Measurements from ENCODE around the gene C1QTNF12.

C1QTNF12 gene

GRCh38 chr1:1239614-1240347 is 6.7 kb downstream of the C1QTNF12 start:
- no peak for DNase-seq

- DNase-seq = no peak
Observed at GRCh38 chr1:1239227-1239613, 7.3 kb downstream of the C1QTNF12 start.

- no peak for DNase-seq
Observed at GRCh38 chr1:1238702-1239178, 7.8 kb downstream of the C1QTNF12 start.

DNA sequence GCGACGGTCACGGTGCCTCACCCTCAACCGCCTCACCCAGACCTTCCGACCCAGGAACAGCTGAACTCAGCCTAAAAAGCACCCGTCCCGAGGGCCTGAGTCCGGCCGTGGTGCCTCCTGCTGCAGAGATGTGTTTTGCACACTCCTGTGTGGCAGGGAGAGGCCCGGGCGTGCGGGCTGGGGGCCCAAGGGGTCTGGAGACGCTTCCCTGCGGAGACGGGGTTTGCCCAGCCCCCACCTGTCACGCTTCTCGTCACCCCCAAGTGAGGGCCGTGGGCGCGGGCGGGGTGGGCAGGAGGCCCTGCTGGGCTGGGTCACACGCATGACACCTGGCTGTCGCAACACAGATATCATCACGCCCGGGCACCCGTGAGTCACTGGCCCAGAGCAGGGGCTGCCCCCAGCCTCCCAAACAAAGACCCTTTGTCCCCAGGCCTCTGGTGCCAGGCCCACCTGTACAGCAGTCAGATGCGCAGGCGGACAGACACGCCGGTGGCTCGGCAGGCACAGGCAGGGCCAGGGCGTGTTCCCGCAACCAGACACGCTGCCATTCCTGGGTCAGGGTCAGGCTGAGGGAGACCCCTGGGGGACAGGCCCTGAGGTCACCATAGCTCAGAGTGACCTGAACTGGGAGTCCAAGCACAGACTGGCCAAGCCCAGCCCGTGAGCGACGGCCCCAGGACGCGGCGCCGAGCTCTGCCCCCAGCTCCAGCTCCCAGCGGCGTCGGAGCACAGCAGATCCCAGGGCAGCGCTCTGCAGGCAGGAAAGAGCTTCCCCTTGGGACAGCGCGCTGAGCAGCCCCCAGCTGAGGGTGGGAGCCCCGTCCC is 8.4 kb downstream of the C1QTNF12 start:
- no peak for DNase-seq

- no peak for DNase-seq
Observed at GRCh38 chr1:1236945-1237873, 9.3 kb downstream of the C1QTNF12 start.

DNA sequence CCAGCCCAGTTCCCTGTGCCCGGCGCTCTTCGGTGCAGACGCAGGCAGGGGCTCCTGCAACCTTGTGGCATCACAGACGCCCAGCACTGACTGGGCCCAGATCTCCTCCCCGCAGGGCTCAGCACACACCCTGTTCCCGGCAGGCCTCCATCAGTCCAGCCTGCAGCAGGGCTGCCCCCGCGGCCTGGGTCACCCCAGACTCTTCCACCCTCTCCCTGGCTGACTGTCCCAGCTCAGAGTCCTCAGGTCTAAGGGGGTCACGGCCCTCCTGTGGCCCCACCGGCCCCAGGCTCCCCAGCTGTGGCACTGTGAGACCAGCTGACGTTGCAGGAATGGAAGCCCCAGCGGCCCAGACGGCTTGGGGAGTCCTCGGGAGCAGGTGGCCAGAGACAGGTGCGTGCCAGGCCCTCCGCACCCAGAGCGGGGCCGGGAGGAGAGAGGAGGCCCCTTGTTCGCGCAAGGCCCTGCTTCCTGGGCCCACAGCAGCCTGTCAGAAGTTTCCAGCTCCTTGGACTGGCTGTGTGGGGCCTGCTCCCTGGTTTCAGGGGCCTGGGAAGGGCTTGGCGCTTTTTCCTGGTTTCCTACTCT is 10.3 kb downstream of the C1QTNF12 start:
- no peak for DNase-seq

- DNase-seq = no peak
Observed at GRCh38 chr1:1235016-1235744, 11.3 kb downstream of the C1QTNF12 start.

GRCh38 chr1:1234180-1234808 is 12.2 kb downstream of the C1QTNF12 start:
- no peak for DNase-seq

GRCh38 chr1:1233567-1233892 is 13.0 kb downstream of the C1QTNF12 start:
- DNase-seq = no peak

DNA sequence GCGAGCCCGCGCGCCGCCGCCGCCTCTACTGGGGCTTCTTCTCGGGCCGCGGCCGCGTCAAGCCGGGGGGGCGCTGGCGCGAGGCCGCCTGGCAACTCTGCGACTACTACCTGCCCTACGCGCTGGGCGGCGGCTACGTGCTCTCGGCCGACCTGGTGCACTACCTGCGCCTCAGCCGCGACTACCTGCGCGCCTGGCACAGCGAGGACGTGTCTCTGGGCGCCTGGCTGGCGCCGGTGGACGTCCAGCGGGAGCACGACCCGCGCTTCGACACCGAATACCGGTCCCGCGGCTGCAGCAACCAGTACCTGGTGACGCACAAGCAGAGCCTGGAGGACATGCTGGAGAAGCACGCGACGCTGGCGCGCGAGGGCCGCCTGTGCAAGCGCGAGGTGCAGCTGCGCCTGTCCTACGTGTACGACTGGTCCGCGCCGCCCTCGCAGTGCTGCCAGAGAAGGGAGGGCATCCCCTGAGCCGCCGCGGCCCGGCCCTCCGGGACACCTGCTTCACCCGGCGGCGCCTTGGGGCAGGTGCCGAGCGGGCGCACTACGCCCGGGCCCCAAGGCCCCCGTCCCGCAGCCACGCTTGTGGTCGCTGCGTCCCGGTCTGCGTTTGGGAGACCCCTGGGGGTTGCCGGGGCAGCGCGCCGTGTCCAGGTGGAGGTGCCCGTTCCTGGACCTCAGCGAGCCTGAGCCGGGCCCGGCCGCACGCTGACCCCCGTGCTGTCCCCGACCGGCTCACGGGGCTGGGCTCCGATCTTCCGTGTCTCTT is 13.5 kb downstream of the C1QTNF12 start:
- no peak for DNase-seq

DNA sequence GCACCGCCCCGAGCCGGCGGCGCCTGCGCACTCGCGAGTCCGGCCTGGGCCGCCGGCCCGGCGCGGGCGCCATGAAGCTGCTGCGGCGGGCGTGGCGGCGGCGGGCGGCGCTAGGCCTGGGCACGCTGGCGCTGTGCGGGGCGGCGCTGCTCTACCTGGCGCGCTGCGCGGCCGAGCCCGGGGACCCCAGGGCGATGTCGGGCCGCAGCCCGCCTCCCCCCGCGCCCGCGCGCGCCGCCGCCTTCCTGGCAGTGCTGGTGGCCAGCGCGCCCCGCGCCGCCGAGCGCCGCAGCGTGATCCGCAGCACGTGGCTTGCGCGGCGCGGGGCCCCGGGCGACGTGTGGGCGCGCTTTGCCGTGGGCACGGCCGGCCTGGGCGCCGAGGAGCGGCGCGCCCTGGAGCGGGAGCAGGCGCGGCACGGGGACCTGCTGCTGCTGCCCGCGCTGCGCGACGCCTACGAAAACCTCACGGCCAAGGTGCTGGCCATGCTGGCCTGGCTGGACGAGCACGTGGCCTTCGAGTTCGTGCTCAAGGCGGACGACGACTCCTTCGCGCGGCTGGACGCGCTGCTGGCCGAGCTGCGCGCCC is 14.2 kb downstream of the C1QTNF12 start, which contains the start of gene B3GALT6:
TSS of gene B3GALT6 (plus strand) at position 30 of the 588 bp plus-strand sequence. CDS start at position 72, 42 bp downstream.
- DNase-seq = no peak

DNA sequence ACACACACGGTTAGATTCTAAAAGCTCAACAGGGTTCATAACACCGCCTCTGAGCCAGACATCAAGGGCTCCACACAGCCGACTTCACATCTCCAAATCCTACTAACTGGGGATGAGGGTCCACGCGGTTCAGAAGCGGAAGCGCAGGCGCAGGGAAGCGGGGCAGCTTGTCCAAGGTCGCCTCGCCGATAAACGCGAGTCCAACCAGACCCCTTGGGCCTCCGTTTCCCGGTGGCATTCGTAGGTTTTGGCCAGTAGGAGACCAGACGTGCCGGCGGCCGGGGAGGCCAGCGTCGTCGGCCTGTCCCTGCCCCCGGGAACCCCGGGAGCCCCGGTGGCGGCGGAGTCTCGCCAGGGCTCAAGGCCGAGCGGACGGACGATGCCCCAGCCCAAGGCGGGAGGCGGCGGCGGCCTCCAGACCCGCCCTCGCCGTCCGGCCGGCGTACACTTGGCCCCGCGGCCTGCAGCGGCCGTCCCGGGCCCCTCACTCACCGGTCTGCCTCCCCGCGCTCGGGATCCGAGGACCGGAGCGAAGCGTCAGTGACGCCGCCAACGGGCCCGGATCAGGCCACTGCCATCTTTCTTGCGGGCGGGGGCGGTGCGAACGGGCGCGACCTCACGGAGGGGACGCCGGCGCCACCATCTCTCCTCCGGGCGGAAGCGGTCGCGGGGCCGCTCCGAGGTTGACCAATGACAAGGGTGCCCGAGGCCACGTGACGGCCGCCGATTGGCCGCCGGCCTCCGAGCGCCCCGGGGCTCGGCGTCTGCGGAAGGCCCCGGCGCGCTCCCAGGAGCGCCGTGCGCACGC is 14.9 kb downstream of the C1QTNF12 start, which contains the start of gene SDF4:
TSS of gene SDF4 (minus strand) at position 602 of the 808 bp plus-strand sequence. CDS start 3,229 bp downstream, outside the sequence.
- DNase-seq = peak; percentile 89

DNA sequence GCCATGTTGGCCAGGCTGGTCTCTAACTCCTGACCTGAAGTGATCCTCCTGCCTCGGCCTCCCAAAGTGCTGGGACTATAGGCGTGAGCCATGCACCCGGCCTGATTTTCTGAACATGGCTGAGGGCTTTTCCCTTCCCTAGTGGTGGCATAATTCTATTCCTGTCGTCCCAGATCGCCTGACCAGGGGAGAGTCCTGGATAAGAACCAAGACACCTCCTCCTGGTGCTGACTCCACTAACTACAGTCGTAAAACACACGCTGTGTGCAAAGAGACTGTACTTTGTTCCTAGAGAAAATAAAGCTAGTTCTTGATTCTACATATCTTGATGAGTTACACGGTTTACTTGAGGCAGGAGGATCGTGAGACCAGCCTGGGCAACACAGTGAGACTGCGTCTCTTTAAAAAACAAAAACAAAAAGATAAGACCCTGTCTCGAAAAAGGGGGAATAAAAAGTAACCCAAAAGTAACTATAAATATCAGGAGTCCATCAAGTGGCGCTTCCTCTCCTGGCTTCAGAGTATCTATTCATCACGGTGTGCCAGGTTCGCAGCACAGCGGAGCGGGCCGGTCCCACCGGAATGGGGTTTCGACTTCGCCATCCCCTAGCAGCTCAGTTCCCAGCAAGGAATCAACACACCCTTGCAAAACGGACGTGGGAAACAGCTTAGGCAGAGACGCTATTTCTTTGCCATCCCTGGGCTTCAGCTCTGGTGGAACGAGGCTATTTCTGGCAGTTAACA is 15.7 kb downstream of the C1QTNF12 start:
- no peak for DNase-seq

GRCh38 chr1:1229770-1230169 is 16.8 kb downstream of the C1QTNF12 start:
- no peak for DNase-seq

DNA sequence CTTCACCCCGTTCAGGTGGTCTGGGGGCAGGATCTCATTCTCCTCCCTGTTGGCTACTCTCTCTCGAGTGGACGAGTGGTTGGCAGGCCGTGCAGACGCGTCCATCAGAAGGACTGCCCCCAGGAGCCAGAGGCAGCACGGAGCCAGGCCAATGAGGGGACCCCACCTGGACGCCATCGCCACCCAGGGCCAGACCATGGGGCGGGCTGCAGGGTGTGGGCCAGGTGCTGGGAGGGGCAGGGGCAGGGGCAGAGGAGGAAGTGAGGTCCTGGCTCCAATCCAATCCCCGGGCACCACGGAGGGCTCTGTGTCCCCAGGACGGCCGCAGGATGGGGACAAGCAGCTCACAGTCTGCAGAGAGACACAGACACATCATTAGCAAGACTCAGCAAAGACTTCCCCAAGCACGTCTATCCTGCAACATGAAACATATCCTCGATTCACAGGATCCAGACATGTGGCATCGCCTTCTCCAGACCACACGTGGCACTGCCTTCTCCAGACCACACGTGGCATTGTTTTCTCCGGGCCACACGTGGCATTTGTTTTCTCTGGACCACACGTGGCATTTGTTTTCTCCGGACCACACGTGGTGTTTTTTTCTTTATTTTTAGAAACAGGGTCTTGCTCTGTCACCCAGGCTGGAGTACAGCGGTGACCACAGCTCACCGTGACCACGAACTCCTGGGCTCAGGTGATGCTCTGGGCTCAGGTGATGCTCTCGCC is 17.8 kb downstream of the C1QTNF12 start:
- DNase-seq = no peak

GRCh38 chr1:1228187-1228586 is 18.3 kb downstream of the C1QTNF12 start:
- no peak for DNase-seq

DNA sequence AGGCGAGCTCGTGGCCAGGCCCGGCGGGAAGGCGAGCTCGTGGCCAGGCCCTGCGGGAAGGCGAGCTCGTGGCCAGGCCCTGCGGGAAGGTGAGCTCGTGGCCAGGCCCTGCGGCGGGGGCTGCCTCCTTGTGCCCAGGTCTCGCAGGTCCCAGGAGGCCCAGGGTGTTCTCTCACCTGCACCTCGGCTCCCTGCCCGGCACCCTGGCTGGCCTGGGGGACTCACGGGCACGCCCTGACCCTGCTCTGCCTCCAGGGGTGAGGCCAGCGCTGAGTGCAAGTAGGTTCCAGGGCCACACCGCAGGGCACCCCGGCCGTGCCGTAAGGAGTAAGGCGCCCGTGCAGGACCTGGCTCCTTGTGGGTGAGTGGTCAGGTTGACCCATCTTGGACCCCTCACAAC is 19.1 kb downstream of the C1QTNF12 start:
- no peak for DNase-seq
